ENCODE results near the gene THBS4.

- TF ChIP-seq CTCF (IDR thresholded peaks at IDR 0.05; ENCODE audit: low read depth, low read length) (no peak), EZH2phosphoT487 (IDR thresholded peaks at IDR 0.05; ENCODE audit: low read depth) (no peak)
These were observed 70.7 kb downstream of the THBS4 start for GRCh38 chr5:80105698-80106439.

Measured in OCI-LY3 (cell line).